HG03469 (cell line): ENCODE data around the gene DDIT4.
A peak's percentile ranks its signal among the peaks of the same experiment; 100 is the strongest.
"Not testable (repeated sequence)": the region's sequence is repeated elsewhere in the genome, so short reads cannot be mapped to it uniquely, and the experiment has no call there.

ENCODE experiments used
- ATAC-seq: cut with Tn5 transposase; IDR thresholded peaks from one replicate; pipeline ENCODE4 v1.9.1; 2021; ENCODE audit warnings: mild to moderate bottlenecking, moderate library complexity, moderate number of reproducible peaks; ENCODE audit not compliant: unreplicated experiment

Gene DDIT4, protein sequence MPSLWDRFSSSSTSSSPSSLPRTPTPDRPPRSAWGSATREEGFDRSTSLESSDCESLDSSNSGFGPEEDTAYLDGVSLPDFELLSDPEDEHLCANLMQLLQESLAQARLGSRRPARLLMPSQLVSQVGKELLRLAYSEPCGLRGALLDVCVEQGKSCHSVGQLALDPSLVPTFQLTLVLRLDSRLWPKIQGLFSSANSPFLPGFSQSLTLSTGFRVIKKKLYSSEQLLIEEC

DNA sequence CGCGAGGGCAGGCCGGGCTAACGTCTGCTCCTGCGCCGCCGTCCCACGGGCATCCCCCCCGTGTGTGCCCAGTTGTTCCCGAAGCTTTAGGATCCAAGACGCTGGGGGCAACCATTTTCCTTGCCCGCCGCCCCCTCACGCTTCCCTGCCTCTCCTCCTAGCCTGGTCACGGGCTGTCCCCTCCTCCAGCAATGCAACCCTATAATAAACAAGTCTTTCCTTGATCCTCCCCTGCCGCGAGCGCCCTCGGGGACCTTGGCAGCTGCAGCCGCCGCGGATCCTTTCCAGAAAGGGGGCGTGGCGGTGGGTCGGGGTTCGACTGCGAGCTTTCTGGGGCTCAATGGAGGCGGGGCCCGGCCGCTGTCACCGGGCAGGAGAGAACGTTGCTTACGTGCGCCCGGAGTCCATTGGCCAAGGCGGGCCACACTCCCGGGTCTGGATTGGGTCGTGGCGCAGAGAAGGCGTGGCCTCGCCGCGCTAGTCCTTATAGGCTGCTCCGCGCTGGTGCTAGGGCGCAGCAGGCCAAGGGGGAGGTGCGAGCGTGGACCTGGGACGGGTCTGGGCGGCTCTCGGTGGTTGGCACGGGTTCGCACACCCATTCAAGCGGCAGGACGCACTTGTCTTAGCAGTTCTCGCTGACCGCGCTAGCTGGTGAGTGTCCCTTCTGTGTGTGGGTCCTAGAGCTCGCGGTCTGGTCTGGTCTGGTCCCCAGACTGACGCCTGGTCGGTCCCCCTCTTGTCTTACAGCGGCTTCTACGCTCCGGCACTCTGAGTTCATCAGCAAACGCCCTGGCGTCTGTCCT lies at the start of gene DDIT4:
TSS of gene DDIT4 (plus strand) at position 515 of the 803 bp plus-strand sequence. CDS start 293 bp downstream, outside the sequence.
- peak; percentile 70 for ATAC-seq

DNA sequence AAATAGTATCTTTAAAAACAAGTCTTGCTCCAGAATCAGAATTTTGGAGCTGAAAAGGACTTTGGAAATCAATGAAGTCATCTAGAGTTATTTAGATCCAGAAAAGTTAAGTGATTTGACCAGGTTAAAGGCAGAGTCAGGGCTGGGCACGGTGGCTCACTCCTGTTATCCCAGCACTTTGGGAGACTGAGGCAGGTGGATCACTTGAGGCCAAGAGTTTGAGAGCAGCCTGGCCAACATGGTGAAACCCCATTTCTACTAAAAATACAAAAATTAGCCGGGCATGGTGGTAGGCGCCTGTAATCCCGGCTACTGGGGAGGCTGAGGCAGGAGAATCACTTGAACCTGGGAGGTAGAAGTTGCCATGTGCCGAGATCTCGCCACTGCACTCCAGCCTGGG lies 49.5 kb upstream of the DDIT4 start:
- ATAC-seq = not testable (repeated sequence)

DNA sequence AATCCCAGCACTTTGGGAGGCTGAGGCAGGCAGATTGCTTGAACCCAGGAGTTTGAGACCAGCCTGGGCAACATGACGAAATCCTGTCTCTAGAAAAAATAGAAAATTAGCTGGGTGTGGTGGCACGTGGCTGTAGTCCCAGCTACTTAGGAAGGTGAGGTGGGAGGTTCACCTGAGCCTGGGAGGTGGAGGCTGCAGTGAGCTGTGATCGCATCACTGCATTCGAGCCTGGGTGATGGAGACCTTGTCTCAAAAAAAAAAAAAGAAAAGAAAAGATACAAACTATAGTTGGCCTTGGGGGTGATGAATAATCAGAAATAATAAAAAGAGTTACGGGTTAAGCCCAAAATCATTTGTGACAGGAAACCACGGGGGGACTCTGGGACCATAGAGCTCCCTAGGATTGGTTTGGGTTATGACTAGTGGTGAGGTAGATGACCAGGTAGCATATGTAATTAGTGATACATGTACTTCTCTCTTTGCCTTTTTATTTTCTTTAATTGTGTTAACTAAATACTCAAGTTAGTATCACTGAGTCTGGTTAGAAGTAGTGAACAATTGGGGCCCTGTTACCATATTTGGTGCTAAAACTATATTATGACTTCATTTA lies 47.2 kb upstream of the DDIT4 start:
- no peak for ATAC-seq

DNA sequence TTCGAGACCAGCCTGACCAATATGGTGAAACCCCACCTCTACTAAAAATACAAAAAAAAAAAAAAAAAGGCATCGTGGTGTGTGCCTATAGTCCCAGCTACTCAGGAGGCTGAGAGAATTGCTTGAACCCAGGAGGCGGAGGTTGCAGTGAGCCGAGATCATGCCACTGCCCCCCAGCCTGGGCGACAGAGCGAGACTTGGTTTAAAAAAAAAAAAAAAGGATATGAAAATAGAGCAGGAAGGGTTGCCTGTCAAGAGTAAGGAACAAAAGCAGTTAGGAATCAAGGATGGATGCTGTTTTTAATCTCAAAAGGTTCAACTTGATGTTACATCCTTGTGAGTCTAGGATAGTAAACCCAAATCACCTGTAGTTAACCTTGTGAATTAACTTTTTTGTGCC lies 45.9 kb upstream of the DDIT4 start:
- no peak for ATAC-seq

DNA sequence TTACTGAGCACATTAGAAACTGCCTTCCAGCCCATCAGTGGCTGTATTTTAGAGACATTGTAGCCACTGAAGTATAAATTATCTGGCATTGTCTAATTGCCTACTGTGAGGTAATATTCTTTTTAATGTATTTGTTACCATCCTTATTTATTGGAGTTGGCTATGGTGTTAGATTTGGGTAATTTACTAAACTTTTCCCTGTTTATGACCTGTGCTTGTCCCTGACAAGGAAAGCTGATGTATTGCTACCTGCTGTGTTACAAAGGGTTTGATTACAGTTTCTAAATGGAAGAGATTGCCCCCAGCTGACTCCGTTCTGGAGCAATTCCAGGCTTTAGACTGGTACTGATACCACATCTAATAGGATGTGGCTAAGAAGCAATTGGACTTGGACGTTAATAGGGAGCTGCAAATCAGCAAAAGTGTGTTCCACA lies 45.4 kb upstream of the DDIT4 start:
- no peak for ATAC-seq

DNA sequence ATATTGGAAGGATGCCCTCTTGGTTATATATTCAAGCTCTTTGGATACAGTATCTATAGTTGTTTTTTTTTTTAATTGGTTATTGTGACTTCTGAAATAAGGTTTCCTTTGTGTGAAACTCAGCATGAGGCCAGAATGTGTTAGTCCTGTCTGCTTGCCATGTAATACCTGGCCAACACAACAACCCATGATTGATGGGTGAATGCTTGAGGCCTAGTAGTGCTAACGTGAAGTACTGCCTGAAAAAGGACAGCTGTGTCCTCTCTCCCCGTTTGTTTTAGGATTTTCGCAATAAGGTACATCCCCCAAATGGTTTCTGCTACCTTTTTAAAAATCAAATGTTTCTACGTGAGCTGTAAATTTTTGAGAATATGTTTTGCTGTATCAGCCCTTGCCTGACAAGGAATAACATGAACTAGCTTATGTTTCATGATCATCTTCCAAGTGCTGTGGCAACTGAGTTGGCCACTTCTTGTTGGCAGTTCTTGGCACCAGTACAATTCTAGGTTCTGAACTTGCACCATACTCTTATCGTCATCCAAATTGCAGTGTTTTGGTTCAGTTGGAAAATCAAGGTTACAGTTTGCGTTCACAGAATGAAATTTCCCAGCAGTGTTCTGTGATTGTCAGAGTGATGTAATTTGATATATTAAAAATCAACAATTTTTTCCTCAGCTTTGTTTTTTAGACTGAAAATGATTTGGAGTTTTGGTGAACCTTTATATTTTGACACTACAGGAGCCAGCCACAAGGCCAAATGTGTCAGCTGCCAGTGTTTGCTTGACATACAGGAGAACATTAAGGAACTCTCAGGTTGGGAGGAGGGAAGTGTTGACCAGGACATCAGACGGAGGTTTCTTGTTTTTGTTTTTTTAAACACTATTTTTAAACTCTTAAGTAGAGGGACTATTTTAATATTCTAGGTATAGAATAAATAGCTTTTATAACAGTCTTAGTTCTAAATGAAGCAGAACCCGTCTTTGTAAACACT lies 44.2 kb upstream of the DDIT4 start:
- ATAC-seq = no peak

DNA sequence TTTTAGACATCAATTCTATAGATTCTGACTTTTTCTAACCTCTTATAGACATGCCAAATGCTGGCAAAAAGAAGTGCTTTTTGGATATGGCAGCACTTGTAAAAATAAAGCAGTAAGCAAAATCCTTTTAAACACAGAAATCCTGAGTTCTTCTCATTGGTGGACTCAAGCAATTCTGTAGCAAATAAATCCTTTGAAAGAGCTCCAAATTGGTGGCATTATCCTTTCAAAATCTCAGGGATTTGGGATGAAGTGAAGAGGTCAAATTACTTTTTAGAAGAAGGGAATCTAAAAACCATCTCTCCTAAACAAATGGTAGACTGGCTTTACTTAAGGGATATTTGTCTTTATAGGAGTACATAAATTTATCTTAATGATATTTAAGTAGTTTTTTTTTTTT lies 40.1 kb upstream of the DDIT4 start:
- no peak for ATAC-seq

DNA sequence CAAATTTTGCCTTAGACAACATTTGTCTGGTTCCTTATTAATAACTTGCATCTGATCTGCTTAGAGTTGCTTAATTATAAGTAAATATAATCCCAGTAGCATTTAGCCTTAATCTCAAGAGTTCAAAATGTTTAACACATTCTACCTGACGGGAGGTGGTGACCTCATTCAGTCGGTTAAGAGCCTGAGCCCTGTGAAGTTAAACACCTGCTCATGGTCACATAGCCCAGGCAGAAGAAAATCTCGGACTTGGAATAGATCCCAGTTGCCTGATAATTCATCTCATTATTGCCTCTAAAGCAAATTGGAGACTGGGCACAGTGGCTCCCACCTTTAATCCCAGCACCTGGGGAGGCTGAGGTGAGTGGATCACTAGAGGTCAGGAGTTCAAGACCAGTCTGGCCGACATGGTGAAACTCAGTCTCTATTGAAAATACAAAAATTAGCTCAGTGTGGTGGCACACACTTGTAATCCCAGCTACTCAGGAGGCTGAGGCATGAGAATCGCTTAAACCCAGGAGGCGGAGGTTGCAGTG lies 39.1 kb upstream of the DDIT4 start:
- no peak for ATAC-seq

DNA sequence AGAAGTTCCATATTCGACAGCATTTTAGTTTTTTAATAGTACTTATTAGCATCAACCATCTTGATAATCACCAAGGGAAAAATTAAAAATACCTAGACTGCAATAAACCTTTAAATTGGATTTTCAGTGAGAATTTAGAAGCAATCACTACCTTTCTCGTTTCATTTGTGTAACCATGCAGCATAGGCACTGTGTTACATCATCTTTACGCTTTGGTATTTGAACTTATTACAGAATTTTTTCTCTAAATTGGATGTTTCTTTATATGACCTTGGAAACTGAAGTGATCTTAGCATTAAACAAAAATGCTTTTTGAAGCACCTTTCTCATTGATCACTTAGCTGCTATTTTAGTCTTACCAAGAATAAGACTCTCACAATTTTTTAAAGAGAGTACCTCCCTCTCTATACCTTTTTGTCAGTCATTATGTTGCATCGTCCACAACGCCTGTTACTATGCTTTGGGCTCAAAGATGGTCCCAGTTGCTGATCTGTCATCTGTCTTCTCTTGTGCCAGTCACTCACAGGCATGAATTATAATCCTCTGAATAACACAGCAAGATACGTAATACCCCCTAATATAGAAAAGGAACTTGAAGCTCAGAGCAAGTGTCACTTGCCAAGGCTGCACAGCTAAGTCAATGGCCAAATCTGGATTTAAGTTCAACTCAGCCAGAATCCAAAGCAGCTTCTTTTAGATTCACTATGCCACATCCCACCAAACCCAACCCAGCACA lies 38.0 kb upstream of the DDIT4 start:
- no peak for ATAC-seq

DNA sequence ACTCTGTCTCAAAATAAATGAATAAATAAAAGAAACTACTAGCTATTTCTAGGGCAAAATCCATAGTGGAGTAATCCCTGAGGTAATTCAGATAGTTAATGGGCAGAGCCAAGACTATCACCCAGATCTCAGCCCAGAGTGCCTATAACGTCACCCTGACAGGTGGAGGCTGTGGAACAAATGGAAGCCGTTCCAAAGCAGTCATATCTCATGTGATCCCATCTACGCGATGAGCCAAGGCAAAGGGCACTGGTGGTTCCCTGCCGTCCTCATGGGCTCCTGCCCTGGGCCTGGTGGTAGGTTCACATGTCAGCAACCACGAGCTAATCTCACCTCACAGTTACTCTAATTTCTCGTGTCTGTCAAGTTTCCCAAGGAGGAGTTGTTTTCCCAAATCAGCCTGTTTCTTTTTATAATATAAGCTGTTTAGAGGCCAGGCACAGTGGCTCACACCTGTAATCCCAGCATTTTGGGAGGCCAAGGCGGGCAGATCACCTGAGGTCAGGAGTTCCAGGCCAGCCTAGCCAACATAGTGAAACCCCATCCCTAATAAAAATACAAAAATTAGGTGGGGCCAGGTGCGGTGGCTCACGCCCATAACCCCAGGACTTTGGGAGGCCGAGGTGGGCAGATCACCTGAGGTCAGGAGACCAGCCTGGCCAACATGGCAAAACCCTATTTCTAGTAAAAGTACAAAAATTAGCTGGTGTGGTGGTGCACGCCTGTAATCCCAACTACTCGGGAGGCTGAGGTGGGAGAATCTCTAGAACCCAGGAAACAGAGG lies 35.1 kb upstream of the DDIT4 start:
- no peak for ATAC-seq

DNA sequence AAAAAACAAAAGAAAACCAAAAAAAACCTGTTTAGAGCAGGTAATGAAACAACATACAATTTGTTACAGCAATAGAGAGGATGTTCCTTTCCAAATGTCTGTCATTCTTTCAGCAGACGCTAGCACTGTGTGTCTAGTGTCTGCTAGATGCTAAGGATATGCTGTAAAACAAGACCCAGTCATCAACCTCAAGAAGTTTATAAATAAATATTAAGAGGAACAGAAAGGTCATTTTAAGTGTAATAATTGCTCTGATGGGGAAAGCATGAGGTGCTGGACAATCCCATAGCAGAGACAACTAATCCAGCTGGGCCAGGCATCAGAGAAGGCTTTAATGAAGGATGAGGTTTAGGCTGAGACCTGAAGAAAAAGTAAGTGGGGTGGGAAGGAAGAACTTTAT lies 34.3 kb upstream of the DDIT4 start:
- no peak for ATAC-seq

DNA sequence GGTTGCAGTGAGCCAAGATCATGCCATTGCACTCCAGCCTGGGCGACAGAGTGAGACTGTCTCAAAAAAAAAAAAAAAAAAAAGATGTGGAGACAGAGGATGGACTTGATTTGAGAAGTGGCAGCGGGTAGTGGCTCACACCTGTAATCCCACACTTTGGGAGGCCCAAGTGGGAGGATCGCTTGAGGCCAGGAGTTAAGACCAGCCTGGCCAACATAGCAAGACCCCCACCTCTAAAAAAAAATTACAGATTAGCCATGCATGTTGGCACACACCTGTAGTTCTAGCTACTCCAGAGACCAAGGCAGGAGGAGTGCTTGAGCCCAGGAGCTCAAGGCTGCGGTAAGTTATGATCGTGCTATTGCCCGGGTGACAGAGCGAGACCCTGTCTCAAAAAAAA lies 33.4 kb upstream of the DDIT4 start:
- no peak for ATAC-seq

DNA sequence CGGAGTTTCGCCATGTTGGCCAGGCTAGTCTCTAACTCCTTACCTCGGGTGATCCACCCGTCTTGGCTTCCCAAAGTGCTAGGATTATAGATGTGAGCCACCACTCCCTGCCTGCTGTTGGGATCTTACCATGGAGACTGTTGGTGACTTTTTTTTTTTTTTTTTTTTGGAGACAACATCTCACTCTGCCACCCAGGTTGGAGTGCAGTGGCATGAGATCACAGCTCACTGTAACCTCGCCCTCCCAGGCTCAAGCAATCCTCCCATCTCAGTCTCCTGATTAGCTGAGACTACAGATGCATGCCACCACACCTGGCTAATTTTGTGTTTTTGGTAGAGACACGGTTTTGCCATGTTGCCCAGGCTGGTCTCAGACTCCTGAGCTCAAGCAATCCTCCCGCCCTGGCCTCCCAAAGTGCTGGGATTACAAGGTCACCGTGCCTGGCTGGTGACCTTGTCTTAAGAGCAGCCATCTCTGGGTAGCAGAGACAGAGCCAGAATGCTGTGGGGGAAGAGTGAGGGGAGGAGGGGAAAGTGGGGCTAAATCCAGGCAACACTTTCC lies 32.0 kb upstream of the DDIT4 start:
- no peak for ATAC-seq

DNA sequence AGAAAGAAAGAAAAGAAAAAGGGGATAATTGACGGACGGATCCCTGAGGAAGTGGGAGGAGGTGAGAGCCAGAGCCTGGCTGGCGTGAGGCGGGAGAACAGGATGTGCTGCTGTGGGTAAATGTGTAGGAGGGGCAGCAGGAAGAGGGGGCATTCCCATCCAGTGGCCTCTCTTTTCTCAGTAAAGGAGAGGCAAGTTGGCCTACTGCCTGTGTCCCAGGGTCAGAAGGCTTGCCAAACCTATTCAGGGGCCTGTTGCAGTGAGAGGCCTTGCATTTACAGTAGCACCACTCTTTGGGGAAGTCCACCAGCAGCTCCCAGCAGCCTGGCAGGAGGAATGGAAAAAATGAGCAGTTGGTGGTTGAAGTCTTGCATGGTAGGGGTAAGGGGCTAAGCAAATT lies 31.0 kb upstream of the DDIT4 start:
- ATAC-seq = no peak

DNA sequence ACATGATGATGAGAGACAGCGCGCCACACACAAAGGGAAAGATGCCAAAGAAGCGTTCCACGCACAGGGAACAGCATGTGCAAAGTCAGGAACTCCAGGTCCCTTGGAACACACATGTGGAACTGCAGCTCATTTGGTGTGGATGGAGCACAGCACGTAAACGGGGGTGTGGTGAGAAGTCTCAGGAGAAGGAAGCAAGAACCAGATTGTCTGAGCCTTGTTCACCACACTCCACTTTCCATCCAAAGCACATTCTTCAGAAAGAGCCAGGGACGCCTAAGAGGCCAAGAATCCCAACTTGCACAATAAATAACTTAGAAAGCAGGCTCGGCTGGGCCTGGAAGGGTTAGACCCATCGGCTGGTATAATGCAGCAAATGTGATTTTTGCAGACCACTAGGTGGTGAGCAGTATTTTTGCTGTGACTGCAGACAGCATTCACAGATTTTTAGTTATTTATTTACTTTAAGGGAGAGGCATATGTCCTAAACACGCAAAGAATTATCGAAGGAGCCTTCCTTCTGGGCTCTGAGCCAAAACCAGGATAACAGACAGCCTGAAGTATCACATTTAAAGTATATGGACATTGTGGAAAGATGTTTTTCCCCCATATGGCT lies 29.8 kb upstream of the DDIT4 start:
- ATAC-seq = no peak

DNA sequence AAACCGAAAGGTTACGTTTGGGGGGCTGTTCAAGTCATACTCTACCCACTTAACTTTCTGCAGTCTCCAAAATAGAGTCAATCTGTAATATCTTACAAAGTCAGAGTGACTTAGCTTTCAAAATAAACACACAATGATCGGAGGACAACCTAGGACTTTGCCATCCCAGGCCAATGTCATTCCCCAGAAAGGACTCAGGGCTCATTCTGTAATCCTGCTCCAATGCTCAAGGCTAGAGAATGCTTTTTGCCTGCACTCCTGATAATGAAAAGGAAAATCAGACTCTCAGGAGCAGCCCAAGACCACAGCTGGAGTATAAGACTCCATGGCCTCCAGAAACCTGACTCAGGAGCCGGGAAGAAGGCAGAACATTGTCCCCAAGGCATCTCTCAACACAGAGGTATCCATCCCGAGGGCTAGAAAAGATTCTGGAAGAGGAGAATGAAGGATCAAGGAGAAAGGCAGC lies 29.1 kb upstream of the DDIT4 start:
- ATAC-seq = no peak

DNA sequence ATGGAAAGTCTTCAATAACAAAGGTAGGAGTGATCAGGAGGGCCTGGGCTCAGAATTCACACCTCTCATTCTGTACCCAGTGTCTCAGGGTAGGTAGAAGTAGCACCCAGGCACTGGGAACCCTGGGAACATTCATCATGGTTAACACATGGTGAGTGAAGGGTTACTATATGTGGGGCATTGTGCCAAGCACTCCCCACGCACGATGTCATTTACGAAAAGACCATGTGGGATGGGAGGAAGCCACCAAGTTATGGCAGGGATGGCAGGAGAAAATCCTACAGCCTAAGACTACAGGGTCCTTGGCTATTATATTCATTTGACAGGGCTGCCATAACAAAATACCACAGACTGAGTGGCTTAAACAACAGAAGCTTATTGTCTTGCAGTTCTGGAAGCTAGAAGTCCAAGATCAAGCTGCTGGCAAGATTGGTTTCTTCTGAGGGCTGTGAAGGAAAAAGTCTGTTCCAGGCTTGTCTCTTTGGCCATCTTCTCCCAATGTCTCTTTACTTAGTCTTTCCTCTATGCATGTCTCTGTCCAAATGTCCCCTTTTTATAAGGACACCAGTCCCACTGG lies 27.7 kb upstream of the DDIT4 start:
- no peak for ATAC-seq
